Skin of body (tissue), 2 donors: ENCODE results near the gene NPTX1. TPM values are rescaled to one million over a fixed set of nuclear protein-coding genes. Genes with fewer than 3 reads are reported as not detected.

Experiments used
- DNase-seq: peaks from one replicate; lab custom pipeline; 2025; lab: John Stamatoyannopoulos, UW
- total RNA-seq: library from RNA; depleted of rRNA; stranded (reverse); fragments of >200 nt; gene quantifications from one replicate; pipeline ENCODE4 v1.2.3, GENCODE V29; 2014

NPTX1 gene
- total RNA-seq, 1 donor from 2014 or later, result 0.30 TPM

GRCh38 chr17:80446645-80447405 is 29.6 kb downstream of the NPTX1 start:
- no peak for DNase-seq

DNA sequence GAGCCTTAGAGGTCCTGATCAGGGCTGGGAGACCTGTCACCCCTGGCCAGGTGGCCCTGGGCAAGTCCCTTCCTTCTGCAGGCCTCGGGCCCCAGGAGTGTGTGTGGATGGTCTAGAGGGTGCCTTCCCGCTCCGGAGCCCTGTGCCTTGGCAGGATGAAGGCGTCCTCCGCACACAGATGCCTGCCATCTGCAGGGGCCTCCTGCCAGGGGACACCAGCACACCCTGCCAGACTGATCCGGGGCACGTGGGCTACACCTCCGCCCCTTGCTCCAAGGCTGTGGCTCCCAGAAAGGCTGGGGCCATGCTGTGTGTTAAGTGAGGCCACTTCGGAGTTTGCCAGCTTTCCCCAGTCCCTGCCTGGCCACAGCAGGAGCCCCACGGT is 30.7 kb downstream of the NPTX1 start:
- no peak for DNase-seq

DNA sequence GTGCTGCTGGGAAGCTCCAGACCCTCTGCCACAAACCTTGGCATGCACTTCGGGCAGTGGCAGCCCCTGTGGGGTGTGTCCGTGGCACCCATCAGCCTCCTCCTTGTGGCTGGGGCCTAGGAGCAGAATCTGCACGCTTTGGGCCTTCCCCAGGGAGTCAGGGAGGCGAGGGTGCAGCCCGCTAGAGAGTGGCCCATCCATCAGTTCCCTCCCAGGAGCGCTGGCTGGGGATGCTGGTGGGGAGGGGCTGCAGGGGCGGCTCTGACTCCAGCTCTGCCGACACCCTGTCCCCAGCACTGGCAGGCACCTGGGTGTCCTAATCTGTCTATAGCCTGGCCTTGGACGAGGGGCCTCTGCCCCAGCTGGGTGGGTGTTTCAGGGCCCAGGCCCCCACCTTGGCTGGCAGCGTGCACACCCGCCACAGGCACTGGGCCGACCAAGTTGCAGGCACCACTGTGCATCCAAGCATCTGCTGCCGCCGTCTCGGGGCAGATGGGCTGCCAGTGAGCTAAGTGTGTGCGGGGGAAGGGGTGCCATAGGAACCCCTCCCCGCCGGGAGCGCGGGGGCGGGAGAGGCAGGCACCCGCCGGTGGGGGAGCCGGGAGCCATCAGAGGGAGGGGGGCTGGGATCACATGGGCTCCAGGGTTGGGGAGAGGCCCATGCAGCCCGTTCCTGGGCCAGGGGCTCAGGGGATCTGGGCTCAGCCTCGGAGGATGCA is 31.2 kb downstream of the NPTX1 start:
- no peak for DNase-seq

DNA sequence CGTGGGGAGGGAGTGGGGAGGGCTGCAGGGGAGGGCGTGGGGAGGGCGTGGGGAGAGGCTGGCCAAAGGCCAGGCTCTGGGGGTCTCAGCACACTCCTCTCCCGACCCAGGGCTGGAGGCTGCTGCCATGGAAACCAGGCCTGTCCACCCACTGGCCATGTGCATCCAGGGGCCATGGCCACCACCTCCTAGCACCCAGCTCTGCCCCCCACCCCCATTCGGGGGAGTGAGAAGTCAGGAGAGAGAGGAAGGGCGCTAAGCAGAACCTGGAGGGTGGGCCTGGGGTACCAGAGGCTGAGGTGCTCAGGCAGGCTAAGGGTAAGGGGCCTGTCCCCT is 31.8 kb downstream of the NPTX1 start:
- DNase-seq, result no peak

DNA sequence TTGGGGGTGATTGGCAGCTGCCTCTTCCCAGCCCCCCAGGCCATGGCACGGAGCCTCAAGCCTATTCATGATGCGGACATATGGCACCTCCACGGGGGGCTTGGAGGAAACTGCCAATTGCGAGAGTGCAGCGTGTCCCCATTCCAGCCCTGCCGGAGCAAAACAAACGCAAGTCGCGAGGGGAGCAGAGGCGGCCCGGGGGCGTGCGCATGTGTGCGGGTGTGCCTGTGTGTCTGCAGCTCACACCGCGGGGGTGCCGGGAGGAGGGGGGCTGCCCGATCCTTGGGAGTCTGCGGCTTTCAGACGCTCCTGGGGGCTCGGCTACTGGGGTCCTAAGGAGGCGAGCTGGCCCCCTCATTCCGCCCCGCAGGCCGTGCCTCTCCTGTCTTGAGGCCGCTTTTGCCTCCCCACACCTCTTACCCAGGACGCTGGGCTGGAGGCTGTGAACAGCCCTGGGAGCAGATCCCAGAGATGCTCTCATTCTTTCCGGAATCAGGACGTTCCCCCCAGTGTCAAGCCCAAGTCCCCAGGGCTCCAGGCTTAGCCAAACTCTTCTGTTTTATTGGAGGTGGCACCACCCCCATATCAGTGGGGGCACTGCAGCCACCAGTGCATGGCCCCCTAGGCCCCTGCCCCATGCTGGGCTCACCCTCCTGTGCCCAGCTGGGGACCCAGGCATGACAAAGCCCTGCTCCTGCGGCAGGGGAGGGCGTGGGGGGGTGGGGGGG is 32.3 kb downstream of the NPTX1 start:
- DNase-seq, result peak; percentile 16

GRCh38 chr17:80443498-80443897 is 32.9 kb downstream of the NPTX1 start:
- DNase-seq, result no peak

DNA sequence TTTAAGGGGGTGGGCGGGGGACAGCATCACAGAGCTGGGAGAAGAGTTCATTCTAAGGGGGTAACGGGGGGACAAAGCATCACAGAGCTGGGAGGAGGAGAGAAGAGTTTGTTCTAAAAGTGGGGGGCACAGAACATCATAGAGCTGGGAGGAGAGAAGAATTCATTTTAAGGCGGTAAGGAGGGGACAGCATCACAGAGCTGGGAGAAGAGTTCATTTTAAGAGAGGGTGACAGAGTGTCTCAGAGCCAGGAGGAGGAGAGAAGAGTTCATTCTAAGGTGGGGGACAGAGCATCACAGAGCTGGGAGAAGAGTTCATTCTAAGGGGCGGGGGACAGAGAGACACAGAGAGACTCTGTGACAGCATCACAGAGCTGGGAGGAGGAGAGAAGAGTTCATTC is 33.6 kb downstream of the NPTX1 start:
- no peak for DNase-seq

DNA sequence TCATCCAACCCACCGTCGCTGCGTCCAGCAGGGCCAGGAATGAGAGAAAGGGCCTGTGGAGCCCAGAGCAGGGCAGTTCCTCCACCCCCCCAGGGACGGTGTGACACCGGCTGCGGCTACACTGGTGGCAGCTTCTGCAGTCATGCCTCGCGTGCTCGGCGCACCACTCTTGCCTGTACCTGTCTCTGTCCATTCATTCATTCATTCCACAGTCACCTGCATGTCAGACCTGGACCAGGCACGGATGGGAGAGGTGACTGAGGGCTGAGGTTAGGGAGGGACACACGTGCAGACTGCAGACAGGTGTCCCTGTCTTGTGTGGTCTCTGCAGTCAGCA is 34.1 kb downstream of the NPTX1 start:
- DNase-seq, result no peak

DNA sequence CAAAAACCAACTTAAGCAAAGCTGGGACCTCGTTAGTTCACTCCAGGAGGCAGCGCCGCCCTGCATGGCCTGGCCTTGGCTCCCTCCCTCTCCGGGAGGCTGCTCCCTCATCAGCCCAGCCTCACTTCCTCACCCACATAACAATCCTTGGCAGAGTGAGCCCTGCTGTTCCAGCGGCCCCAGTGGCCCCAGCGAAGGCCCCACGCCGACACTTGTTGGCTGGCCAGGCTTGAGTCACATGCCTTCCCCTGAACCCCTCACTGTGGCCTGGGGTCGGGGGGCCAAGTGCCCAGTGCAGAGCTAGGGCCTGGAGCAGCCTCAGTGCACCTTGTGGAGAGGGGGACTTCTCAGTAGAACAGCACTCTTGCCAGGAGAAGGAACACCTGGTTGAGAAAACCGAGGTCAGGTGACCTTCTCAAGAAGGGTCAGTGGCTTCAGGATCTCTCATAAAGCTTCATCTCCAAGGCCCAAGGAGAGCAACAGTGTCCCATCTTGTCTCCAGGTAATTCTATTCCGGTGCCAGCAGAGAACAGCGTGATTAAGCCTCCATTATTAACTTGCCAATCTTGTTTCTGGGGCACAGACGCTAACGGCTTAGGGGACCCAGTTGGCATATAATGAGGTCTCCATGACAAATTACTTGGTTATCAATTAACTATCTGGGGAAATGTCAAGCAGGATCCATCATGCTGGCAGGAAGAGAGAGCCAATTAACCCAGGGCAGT is 34.6 kb downstream of the NPTX1 start:
- no peak for DNase-seq

DNA sequence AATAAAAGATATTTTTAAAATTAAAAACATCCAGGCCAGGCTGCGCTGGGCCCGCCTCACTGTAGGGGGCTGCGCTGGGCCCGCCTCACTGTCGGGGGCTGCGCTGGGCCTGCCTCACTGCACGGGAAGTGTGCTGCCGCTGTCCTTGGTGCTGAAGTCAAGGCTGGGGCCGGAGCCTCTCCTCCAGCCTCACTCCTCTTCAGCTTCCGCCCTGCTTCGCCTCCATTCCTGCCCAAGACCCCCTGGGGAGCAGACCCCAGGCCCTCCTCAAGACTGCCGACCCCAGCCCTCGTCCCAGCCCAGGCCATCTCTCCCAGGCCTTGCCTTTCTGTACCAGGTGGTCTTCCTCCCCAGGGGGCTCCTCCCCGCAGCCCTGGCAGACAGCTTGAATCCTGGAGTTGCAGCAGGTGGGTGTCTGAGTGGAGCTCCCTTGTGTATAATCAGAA is 35.3 kb downstream of the NPTX1 start:
- no peak for DNase-seq

DNA sequence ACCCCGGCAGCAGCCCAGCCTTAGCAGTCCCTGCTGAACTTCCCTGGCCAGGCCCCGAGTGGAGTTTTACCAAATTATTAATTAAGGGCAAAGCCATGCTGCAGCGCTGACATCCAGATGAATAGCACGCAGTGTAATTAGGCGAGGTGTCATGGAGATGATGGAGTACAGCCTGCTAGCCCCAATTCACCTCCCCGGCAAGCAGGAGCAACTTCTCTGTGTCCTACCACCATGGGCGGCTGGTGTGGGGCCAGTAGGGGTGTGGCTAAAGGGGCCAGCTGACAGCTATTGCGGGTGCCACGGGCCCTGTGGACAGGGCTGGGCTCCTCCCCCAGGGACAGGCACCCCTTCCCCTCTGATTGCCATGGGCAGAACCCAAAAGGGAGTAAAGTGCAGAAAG is 36.9 kb downstream of the NPTX1 start:
- DNase-seq, result no peak

DNA sequence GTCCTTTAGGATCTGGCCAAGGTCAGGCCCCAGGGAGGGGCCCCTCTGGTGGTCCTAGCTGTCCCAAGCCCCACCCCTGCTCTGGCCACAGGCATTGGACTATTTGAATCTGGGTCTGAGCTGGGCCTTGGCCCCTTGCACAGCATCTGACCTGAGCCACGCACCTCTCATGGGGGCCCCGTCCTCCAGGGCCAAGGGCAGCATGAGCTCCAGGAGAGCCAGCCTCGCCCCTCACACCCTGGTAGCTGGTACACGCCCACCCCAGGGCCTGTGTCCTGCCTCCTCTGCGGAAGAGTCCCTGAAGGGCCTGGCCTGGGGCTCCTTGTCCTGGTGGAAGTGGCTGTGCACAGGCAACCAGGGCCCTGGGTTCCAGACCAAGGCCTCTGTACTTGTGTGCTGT is 37.6 kb downstream of the NPTX1 start:
- no peak for DNase-seq

GRCh38 chr17:80437532-80437931 is 38.9 kb downstream of the NPTX1 start:
- no peak for DNase-seq

DNA sequence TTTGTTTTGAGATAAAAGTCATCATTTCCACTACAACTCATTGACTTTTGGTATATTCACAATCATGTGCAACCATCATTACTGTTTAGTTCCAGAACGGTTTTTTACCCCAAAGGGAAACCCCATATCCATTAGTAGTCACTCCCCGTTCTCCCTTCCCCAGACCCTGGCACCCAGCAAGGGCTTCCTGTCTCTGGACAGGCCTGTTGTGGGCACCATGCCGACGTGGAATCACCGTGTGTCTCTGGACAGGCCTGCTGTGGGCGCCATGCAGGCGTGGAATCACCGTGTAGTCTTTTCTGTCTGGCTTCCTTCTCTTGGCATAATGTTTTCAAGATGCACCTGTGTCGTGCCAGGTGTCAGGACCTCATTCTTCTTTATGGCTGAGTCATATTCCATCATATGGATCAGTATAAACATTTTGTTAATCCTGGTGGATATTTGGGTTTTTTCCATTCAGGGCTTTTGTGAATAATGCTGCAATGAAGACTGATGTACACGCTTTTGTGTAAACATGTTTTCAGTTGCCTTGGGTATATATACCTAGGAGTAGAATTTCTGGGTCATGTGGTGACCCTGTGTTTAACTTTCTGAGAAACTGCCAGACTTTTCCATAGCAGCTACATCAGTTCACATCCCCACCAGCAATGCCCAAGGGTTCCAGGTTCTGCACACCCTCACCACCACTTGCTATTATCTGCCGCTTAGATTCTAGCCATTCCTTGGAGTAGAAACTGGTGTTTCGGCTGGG is 42.3 kb downstream of the NPTX1 start:
- DNase-seq, result no peak

DNA sequence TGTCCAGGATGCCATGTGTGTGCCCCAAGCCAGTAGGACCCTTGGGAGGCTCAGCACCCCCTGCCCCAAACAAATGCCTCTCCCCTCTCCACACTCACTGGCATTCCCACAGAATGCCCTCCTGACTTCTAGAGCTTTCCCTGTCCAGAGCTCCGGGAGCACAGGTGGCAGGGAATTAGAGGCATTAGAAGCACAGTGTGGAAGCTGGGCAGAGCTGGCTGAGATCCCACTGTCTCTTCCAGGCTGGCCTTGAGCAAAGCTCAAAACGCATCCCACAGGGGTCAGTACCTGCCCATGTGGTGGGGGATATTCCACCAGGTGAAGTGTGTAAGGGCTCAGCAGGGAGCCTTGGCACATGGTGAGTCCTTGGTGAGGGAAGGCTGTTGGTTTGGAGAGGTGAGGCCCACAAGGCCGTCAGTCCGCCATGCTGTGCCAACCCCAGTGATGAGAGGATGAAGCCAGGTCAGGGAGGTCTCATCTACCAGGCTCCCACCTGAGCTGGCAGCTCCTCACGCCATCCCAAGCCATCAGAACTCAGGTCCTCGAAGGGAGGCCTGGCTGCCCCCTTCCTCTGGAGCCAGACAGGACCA is 43.4 kb downstream of the NPTX1 start:
- DNase-seq, result no peak

DNA sequence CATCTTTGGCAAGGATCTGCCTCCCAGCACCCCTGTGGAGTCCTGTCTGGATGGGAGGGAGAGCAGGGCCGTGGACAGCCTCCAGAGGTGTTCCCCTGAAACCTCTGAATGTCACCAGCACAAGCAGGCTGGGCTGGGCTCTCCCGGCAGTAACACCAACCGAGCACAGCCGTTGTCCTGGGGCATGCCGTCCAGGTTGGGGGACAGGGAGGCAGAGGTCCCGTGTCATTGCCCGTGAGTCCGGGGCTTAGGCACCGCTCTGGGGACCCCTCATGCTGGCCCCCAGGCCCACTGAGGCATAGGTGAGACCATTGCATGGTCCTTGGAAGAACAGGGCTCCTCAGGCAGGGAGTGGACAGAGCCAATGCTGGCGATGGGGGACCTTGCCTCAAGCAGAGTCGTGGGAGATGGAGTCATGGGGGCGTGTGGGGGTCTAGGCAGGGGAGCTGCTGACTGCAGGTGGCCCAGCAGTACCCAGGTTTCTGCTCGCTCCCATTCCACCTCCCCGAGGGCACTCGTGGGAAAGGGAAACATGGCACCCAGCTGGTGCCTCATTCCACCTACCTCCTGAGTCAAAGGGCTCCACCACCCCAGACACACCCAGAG is 44.0 kb downstream of the NPTX1 start:
- no peak for DNase-seq

GRCh38 chr17:80431246-80432195 is 44.9 kb downstream of the NPTX1 start:
- DNase-seq, result no peak

- DNase-seq, result no peak
Observed at GRCh38 chr17:80430446-80431245, 45.8 kb downstream of the NPTX1 start.
